Measurements from ENCODE around the gene CXCL16. TPM values are rescaled to one million over a fixed set of nuclear protein-coding genes. Genes with fewer than 3 reads are reported as not detected.
A peak's percentile ranks its signal among the peaks of the same experiment; 100 is the strongest.

The CXCL16 gene
- total and polyA plus RNA-seq, 2 of the 13 experiments (the other 11 are each of a cell fraction or from before 2014, with no cell fraction given): 9.4 to 101 TPM

DNA sequence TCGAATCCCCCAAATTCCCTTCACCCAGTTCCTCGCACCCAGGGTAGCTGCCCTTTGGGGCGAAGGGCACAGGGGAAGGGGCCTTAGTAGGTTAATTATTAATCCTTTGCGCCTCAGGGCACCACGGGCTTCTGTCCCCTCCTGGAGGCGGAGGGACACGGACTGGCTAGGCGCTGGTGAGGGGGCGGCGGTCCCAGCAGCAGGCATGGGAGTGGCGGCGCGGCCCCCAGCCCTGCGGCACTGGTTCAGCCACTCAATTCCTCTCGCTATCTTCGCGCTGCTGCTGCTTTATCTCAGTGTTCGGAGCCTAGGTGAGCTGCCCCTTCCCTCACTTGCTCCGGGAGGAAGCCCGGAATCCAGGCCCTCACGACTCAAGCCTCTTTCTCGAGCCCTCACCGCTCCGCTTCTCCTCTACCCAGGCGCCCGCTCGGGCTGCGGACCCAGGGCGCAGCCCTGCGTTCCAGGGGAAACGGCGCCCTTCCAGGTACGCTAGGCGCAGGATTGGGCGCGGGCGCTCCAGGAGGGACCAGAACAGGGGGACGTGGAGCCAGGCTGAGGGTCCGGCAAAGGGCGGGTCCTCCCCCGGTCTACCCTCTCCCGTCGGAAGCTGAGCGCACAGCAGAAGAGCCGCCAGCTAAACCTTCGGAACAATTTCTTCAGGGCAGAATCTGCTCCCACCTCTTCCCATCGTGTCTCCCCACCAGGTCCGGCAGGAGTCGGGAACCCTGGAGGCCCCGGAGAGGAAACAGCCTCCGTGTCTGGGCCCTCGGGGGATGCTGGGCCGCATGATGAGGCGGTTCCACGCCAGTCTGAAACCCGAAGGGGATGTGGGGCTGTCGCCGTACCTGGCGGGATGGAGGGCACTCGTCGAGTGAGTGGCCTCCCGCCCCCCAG lies 49.3 kb upstream of the CXCL16 start, which contains the start of gene GLTPD2 (continued):
- TF ChIP-seq, protein P1, sequence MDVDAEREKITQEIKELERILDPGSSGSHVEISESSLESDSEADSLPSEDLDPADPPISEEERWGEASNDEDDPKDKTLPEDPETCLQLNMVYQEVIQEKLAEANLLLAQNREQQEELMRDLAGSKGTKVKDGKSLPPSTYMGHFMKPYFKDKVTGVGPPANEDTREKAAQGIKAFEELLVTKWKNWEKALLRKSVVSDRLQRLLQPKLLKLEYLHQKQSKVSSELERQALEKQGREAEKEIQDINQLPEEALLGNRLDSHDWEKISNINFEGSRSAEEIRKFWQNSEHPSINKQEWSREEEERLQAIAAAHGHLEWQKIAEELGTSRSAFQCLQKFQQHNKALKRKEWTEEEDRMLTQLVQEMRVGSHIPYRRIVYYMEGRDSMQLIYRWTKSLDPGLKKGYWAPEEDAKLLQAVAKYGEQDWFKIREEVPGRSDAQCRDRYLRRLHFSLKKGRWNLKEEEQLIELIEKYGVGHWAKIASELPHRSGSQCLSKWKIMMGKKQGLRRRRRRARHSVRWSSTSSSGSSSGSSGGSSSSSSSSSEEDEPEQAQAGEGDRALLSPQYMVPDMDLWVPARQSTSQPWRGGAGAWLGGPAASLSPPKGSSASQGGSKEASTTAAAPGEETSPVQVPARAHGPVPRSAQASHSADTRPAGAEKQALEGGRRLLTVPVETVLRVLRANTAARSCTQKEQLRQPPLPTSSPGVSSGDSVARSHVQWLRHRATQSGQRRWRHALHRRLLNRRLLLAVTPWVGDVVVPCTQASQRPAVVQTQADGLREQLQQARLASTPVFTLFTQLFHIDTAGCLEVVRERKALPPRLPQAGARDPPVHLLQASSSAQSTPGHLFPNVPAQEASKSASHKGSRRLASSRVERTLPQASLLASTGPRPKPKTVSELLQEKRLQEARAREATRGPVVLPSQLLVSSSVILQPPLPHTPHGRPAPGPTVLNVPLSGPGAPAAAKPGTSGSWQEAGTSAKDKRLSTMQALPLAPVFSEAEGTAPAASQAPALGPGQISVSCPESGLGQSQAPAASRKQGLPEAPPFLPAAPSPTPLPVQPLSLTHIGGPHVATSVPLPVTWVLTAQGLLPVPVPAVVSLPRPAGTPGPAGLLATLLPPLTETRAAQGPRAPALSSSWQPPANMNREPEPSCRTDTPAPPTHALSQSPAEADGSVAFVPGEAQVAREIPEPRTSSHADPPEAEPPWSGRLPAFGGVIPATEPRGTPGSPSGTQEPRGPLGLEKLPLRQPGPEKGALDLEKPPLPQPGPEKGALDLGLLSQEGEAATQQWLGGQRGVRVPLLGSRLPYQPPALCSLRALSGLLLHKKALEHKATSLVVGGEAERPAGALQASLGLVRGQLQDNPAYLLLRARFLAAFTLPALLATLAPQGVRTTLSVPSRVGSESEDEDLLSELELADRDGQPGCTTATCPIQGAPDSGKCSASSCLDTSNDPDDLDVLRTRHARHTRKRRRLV (CRISPR knock-in tag; IDR thresholded peaks at IDR 0.05): peak; percentile 41; the same call in 1 of the 2 replicates
- TF ChIP-seq FOSL2 (CRISPR knock-in tag; IDR thresholded peaks at IDR 0.05) (peak; percentile 37; the same call in 1 of the 2 replicates), PHF21A (CRISPR knock-in tag; IDR thresholded peaks at IDR 0.05) (peak; percentile 57), EHMT2 (IDR thresholded peaks at IDR 0.05; ENCODE audit: borderline replicate concordance, low read depth, low read length) (no peak), NR2F1 (CRISPR knock-in tag; IDR thresholded peaks at IDR 0.05) (peak; percentile 54 to 81), ZNF234 (CRISPR knock-in tag; conservative IDR thresholded peaks at IDR 0.05) (no peak), PAWR (CRISPR knock-in tag; IDR thresholded peaks at IDR 0.05; ENCODE audit: borderline replicate concordance) (no peak), XRCC5 (optimal IDR thresholded peaks at IDR 0.05; ENCODE audit: low read length) (peak; percentile 71), POLR2AphosphoS2 (IDR thresholded peaks at IDR 0.05; ENCODE audit: low read depth, low read length) (no peak), ZNF335 (CRISPR knock-in tag; IDR thresholded peaks at IDR 0.05) (peak; percentile 33; the same call in 1 of the 2 replicates), KAT7 (CRISPR knock-in tag; IDR thresholded peaks at IDR 0.05; ENCODE audit: borderline replicate concordance) (no peak), NFKBIZ (CRISPR knock-in tag; IDR thresholded peaks at IDR 0.05) (no peak; the same call in 1 of the 2 replicates), ZNF337 (CRISPR knock-in tag; IDR thresholded peaks at IDR 0.05; ENCODE audit: borderline replicate concordance, low read depth) (no peak)
- TF ChIP-seq, protein P2, sequence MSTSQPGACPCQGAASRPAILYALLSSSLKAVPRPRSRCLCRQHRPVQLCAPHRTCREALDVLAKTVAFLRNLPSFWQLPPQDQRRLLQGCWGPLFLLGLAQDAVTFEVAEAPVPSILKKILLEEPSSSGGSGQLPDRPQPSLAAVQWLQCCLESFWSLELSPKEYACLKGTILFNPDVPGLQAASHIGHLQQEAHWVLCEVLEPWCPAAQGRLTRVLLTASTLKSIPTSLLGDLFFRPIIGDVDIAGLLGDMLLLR (CRISPR knock-in tag; IDR thresholded peaks at IDR 0.05): no peak
- TF ChIP-seq, protein P3, sequence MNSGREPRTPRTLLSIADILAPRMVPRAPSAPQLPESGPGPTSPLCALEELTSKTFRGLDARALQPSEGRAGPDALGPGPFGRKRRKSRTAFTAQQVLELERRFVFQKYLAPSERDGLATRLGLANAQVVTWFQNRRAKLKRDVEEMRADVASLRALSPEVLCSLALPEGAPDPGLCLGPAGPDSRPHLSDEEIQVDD (CRISPR knock-in tag; IDR thresholded peaks at IDR 0.05; ENCODE audit: borderline replicate concordance): no peak
- TF ChIP-seq, protein P4, sequence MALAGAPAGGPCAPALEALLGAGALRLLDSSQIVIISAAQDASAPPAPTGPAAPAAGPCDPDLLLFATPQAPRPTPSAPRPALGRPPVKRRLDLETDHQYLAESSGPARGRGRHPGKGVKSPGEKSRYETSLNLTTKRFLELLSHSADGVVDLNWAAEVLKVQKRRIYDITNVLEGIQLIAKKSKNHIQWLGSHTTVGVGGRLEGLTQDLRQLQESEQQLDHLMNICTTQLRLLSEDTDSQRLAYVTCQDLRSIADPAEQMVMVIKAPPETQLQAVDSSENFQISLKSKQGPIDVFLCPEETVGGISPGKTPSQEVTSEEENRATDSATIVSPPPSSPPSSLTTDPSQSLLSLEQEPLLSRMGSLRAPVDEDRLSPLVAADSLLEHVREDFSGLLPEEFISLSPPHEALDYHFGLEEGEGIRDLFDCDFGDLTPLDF (CRISPR knock-in tag; IDR thresholded peaks at IDR 0.05): no peak; the same call in 1 of the 2 replicates
- TF ChIP-seq, protein P5, sequence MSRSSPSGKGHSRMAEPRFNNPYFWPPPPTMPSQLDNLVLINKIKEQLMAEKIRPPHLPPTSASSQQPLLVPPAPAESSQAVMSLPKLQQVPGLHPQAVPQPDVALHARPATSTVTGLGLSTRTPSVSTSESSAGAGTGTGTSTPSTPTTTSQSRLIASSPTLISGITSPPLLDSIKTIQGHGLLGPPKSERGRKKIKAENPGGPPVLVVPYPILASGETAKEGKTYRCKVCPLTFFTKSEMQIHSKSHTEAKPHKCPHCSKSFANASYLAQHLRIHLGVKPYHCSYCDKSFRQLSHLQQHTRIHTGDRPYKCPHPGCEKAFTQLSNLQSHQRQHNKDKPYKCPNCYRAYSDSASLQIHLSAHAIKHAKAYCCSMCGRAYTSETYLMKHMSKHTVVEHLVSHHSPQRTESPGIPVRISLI (CRISPR knock-in tag; IDR thresholded peaks at IDR 0.05; ENCODE audit: borderline replicate concordance): no peak
- TF ChIP-seq, protein P6, sequence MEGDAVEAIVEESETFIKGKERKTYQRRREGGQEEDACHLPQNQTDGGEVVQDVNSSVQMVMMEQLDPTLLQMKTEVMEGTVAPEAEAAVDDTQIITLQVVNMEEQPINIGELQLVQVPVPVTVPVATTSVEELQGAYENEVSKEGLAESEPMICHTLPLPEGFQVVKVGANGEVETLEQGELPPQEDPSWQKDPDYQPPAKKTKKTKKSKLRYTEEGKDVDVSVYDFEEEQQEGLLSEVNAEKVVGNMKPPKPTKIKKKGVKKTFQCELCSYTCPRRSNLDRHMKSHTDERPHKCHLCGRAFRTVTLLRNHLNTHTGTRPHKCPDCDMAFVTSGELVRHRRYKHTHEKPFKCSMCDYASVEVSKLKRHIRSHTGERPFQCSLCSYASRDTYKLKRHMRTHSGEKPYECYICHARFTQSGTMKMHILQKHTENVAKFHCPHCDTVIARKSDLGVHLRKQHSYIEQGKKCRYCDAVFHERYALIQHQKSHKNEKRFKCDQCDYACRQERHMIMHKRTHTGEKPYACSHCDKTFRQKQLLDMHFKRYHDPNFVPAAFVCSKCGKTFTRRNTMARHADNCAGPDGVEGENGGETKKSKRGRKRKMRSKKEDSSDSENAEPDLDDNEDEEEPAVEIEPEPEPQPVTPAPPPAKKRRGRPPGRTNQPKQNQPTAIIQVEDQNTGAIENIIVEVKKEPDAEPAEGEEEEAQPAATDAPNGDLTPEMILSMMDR (CRISPR knock-in tag; IDR thresholded peaks at IDR 0.05): peak; percentile 72

Data from HepG2 (cell line).